Stimulated activated CD4-positive, alpha-beta T cell treated with anti-CD3 and anti-CD28 coated beads, Interleukin-2, amount 100 ng/mL, for 48 hours (primary cell): ENCODE measurements around the gene CDK11A.
"Not testable (repeated sequence)": the region's sequence is repeated elsewhere in the genome, so short reads cannot be mapped to it uniquely, and the experiment has no call there.

Experiments used
- DNase-seq, 2 donors: peaks; one replicate each; pipeline ENCODE4 v3.0.0-alpha.2; 2020

The CDK11A gene

DNA sequence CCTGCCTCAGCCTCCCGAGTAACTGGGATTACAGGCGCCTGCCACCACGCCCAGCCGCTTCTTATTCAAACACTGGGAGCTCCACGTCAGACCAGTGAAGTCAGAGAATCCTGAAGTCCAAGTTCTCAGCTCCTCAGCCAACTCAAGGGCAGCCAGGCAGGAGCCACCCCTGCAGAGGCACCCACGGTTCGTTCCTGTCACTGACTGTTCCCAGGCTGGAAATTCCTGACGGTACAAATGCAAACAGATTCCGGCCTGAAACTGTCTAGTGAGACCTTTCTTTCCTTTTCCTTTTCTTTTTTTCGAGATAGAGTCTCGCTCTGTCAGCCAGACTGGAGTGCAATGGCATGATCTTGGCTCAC, 43.3 kb downstream of the CDK11A start:
- no peak for DNase-seq

GRCh38 chr1:1680031-1680911, 43.9 kb downstream of the CDK11A start:
- DNase-seq: no peak

- no peak for DNase-seq
Measured at GRCh38 chr1:1678581-1679380, 45.4 kb downstream of the CDK11A start.

DNA sequence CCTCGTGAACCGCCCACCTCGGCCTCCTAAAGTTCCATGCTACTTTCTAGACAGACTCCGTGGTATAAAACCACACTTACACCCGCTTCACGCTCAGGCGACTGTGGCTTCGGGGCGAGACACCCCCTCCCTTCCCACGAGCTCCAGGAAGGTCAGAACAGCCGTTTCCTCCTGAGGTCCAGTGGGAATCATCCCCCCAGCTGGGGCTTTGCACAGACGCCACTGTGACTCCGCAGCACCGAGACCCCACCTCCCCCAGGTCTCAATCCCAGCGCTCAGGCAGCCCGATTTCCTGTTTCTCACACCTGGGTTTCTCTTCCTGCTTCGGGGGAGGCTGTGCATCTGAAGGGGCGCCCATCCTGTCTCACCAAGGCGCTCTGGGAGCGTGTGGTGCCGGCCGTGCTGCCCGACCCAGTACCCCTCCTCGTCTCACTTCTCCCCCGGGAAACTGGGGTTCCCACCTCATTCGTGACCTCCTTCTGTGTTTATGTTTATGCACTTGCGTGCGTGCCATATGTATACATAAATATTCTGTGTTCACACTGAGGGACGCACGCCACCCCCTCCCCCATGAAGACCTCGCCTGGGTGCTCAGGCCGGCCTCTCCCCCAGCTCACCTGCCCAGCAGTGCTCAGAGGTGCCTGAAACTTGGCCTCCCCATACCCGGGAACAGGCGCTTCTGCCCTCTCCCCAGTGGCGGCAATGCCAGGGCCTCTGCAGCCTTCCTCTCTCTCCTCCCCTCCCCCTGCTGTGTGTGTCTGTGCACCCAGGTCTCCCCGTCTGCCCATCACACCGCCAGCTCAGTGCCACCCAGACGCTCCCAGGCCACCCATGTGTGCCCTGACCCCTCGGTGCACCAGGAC, 46.2 kb downstream of the CDK11A start:
- DNase-seq: peak in 1 of 2 donors; percentile 12

GRCh38 chr1:1676087-1676486, 48.1 kb downstream of the CDK11A start:
- not testable (repeated sequence) for DNase-seq

DNA sequence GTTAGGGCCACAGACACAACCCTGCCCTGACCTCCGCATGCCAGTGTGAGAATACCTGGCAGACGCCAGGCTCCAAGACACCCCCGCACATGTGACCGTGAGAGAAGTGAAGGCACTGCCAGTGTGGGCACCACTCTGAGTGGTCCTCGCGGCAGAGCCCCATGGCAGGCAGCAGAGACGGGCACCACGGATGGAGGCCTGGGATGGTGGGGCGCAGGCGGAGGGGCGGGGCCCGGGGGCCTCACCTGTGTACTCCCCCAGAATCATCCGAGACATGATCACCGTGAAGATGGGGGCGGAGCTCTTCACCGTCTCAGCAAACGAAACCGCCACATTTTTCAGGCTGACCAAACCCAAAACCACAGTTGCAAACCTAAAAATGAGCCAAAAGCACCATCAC, 48.9 kb downstream of the CDK11A start:
- DNase-seq: not testable (repeated sequence)

- DNase-seq: not testable (repeated sequence)
Measured at GRCh38 chr1:1674806-1675205, 49.4 kb downstream of the CDK11A start.

- DNase-seq: no peak
Measured at GRCh38 chr1:1672181-1672965, 51.8 kb downstream of the CDK11A start.

DNA sequence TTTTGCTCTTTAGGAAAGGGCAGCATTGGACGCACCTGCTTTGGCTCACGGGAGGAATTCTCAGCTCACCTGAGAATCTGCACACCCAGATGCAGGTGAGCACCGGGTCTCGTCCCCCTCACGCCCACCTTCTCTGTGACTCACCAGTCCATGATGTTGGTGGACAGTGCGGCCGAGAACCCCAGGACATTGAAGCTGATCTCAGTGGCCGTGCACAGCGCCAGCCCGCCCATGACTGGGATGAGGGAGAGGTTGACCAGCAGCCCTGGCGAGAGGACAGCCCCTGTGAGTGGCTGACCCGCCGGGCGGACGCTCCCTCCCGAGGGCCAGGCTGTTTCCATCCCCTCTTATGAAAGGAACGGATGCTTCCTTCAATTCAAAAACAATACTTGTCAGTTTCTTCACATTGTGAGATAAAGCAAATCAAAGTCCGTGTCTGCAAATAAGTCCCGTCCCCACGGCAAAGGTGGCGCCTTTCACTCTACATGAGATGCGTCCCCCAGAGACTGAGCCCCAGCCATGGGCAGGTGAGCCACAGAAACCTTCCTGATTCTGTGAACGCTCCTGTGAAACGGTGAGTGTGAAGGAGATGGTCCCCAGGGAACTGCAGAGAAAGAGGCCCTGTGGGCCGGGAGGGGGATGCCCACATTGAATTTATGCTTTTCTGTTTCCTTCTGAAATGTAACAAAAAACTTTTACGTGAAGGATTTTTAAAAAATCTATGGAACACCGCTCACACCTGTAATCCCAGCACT, 52.6 kb downstream of the CDK11A start:
- no peak for DNase-seq

GRCh38 chr1:1670866-1671265, 53.3 kb downstream of the CDK11A start:
- DNase-seq: no peak

GRCh38 chr1:1669468-1670440, 54.4 kb downstream of the CDK11A start:
- DNase-seq: no peak

GRCh38 chr1:1666526-1666925, 57.6 kb downstream of the CDK11A start:
- no peak for DNase-seq

DNA sequence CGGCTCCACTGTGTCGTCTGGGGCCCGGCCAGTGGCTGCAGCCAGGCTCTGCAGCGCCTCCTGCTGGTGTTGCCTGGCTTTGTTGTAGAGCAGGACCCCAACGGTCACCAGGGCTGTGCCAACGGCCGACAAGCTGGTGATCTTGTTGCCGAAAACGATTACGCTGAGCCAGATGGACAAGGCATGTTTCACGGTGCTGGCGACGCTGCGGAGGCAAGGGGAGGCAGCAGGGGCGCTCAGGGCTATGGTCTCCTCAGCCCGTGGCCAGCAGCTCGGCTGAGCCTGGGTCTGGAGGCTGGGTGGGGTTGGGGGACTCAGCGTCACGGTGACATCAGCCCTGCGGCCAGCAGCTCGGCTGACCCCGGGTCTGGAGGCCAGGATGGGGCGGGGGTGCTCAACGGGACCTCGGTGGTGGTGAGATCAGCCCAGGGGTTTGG, 58.3 kb downstream of the CDK11A start:
- peak; percentile 36 to 56 for DNase-seq

DNA sequence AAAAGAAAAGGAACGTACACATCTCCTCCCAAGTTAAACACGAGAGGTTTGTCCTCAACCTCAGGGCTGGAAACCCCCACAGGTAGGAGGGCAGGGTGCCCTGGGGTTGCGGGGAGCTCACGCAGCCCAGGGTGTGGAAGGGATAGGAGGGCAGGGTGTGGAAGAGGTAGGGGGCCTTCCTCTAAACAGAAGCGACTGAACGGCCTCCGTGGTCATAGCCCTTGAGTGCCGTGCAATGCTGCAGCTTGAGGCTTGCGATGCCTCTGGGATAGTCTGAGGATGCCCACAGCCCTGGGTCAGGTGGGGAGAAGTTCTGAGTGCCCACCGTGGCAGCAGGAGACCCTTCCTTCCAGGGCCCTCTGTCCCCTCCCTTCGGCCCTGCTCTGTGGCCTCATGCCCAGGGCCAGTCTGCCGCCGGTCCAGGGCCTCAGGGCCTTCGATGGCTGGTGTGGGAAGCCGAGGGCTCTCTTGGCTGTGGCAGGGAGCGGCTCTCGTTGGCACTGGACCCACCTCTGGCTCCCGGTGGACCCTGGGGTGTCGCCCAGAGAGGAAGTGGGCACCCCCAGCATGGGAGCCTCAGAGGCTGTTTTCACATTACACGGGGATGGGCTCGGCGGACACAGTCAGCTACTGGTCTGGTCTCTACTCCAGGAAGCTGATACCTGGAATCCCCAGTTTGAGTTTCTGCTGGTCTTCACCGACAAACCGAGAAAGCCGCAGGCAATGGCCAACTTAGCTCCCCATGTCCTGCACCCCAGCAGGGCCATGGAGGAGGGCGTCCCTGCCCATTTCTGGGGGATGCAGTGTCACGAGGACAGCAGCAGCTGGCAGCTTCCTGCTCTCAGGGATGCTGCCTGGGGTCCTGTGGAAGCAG, 59.0 kb downstream of the CDK11A start:
- DNase-seq: no peak

DNA sequence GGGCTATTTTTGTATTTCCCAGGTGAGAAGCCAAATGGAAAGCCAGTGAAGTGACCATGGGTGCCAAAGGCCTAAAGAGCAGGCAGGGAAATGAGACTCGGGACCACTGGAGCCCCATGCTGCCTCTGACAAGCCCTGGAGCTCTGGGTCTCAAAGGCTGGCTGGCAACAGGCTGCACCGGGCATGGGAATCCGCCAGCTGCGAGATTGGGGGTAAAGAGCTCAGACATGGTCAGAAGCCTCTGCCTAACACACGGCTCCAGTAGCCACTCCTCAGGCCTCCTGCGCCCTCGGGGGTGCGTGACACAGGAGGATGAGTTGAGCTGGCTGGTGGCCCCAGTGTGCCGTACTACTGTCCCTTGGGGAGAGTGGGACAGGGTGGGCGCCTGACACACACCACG, 59.8 kb downstream of the CDK11A start:
- not testable (repeated sequence) for DNase-seq

DNA sequence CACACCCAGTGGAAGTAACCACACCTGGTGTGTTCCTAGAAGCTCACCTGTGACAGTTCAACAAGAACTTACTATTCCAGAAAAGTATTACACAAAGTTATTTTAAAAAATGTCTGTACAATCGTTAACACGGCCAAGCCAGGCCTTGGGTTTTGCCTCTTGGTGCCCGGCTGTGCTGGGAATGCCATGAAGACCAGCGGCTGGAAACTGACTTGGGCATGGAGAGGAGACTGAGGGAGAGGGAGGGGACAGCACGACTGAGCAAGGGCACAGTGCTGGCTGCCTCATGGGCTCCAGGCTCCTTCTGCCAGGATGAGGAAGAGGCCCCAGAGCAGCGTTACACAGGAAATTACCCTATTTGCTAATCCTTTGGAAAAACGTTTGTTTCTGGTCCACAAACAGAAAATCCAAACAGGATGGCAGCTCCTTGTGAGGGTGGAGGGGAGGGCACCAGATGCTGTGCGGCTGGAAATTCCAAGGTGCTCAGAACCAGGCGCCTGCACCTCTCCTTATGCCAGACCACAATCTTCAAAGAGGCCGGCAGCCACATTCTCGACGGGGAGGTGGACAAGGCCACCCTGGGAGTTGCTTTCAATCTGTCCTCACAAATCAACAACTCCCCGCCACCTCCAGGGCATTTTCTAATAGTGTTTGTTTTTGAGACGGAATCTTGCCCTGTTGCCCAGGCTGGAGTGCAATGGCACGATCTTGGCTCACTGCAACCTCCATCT, 61.2 kb downstream of the CDK11A start:
- DNase-seq: not testable (repeated sequence)

GRCh38 chr1:1662392-1662791, 61.8 kb downstream of the CDK11A start:
- not testable (repeated sequence) for DNase-seq
